Stomach (tissue), 9 donors: ENCODE measurements around the gene AGBL4. TPM values are rescaled to one million over a fixed set of nuclear protein-coding genes. Genes with fewer than 3 reads are reported as not detected.

ENCODE experiments used
- DNase-seq, 2 donors: peaks; one replicate each; pipeline versions ENCODE4 v3.0.0 to v3.0.0-alpha.2; 2013 to 2019
- H3K27ac ChIP-seq, 5 donors: fragments of 200-600 bp in 4 of 5; sonication (generic) in 4 of 5; one replicate each; pipeline ENCODE4 v1.5.1; 2013 to 2019; ENCODE audit warnings: mild to moderate bottlenecking in 1 of 5, moderate library complexity in 1 of 5
- H3K27me3 ChIP-seq, 3 donors: fragments of 200-600 bp; sonication (generic); one replicate each; pipeline ENCODE4 v1.5.1; 2017 to 2019; ENCODE audit warnings: mixed run types in 1 of 3
- H3K36me3 ChIP-seq, 4 donors: fragments of 200-600 bp; sonication (generic); 1 replicate in 3 of 4; 2 replicates in 1 of 4; pipeline ENCODE4 v1.5.1; 2016 to 2019
- H3K4me1 ChIP-seq, 4 donors: fragments of 200-600 bp; sonication (generic); one replicate each; pipeline ENCODE4 v1.5.1; 2016 to 2019
- H3K4me3 ChIP-seq, 4 donors: fragments of 200-600 bp; sonication (generic) in 3 of 4; one replicate each; pipeline ENCODE4 v1.5.1; 2016 to 2019; ENCODE audit warnings: mild to moderate bottlenecking in 1 of 4
- H3K9me3 ChIP-seq, 4 donors: fragments of 200-600 bp; sonication (generic); one replicate each; pipeline ENCODE4 v1.5.1; 2016 to 2019
- CTCF ChIP-seq, 7 experiments: fragments of 450-650 bp in 4 of 7; fragments of 200-600 bp in 3 of 7; sonication (generic) in 3 of 7; IDR thresholded peaks; one replicate each; pipeline ENCODE4 v1.5.1; 2016 to 2019; ENCODE audit warnings: antibody characterized with exemption in 7 of 7, control low read depth in 2 of 7, mild to moderate bottlenecking in 1 of 7
- EP300 ChIP-seq: sonication (generic); formaldehyde crosslinking; IDR thresholded peaks from one replicate; pipeline ENCODE4 v1.6.1; 2017; ENCODE audit warnings: antibody characterized with exemption
- POLR2A ChIP-seq, 4 donors: fragments of 450-650 bp; IDR thresholded peaks; one replicate each; pipeline ENCODE4 v1.6.1; 2016; ENCODE audit warnings: antibody characterized with exemption in 4 of 4, control low read depth in 2 of 4, mild to moderate bottlenecking in 1 of 4, moderate library complexity in 1 of 4
- POLR2AphosphoS5 ChIP-seq, 3 donors: sonication (generic); formaldehyde crosslinking; IDR thresholded peaks; one replicate each; pipeline ENCODE4 v1.6.1; 2016; ENCODE audit warnings: antibody characterized with exemption in 3 of 3
- WGBS, 5 donors: extraction: QIAGEN DNeasy Blood & Tissue Kit in 3 of 5; methylation state at CpG; one replicate each; pipeline versions ENCODE4 v1.1.5 to v1.1.7; 2013 to 2018; 5-methylcytosine and 5-hydroxymethylcytosine counted together
- intact Hi-C: fragments of 100-400 bp; cut with DNase I; formaldehyde crosslinking; loops from one replicate; pipeline ENCODE4 v1.15.1; 2023; ENCODE audit warnings: low total_unique reads
- polyA plus RNA-seq, 3 donors: library from polyadenylated mRNA; stranded (reverse); fragments of 200-250 nt; gene quantifications; one replicate each; pipeline ENCODE4 v1.2.3, GENCODE V29; 2013
- total RNA-seq, 5 donors: library from RNA; depleted of rRNA; stranded (reverse); fragments of >200 nt; gene quantifications; one replicate each; pipeline versions ENCODE4 v1.1.0 to v1.2.3, GENCODE V29; 2014 to 2016
- donor health status: healthy with polysubstance abuse.
- donor health status: Bipolar disorder and iron deficiency.
- donor health status: healthy.

Gene AGBL4
- total and polyA plus RNA-seq, 8 donors, result 0.92 TPM; not detected in 7

- TF ChIP-seq EP300 (no peak), POLR2AphosphoS5 (IDR thresholded peaks at IDR 0.05) (no peak), POLR2A (IDR thresholded peaks at IDR 0.05) (no peak), CTCF (IDR thresholded peaks at IDR 0.05) (no peak)
- no peaks in the 10 kb centered on the region for H3K27me3 ChIP-seq
- no peak overlapping the region for H3K4me3 ChIP-seq
These were observed 1373.9 kb downstream of the AGBL4 start for GRCh38 chr1:48649880-48650279.

GRCh38 chr1:48645883-48646282 lies 1377.9 kb downstream of the AGBL4 start:
- Histone ChIP-seq H3K9me3 (no peaks in the 10 kb centered on the region), H3K27me3 (no peaks in the 10 kb centered on the region), H3K36me3 (no peaks in the 10 kb centered on the region), H3K4me1 (no peaks in the 10 kb centered on the region), H3K27ac (no peak overlapping the region), H3K4me3 (no peak overlapping the region)
- DNase-seq, result no peak
- 72 to 82% (median 77%) methylated on average over 4 of the region's 4 CpGs for WGBS, 5 donors
- TF ChIP-seq CTCF (IDR thresholded peaks at IDR 0.05) (no peak), POLR2AphosphoS5 (IDR thresholded peaks at IDR 0.05) (no peak), EP300 (no peak), POLR2A (IDR thresholded peaks at IDR 0.05) (no peak)
- intact Hi-C loops, result no loop called here

More at GRCh38 chr1:48649880-48650279, 1373.9 kb downstream of the AGBL4 start:
- Histone ChIP-seq H3K9me3 (no peaks in the 10 kb centered on the region), H3K36me3 (no peaks in the 10 kb centered on the region), H3K4me1 (no peaks in the 10 kb centered on the region), H3K27ac (no peak overlapping the region)
- WGBS, 5 donors, result 85 to 97% (median 92%) methylated on average over 3 of the region's 3 CpGs
- no peak for DNase-seq
- intact Hi-C loops, result no loop called here

GRCh38 chr1:48644905-48645605 lies 1378.7 kb downstream of the AGBL4 start:
- WGBS, 5 donors, result 55 to 73% (median 66%) methylated on average over 3 of the region's 3 CpGs
- Histone ChIP-seq H3K27me3 (no peaks in the 10 kb centered on the region), H3K27ac (no peak overlapping the region), H3K9me3 (no peaks in the 10 kb centered on the region), H3K4me1 (no peaks in the 10 kb centered on the region), H3K4me3 (no peak overlapping the region), H3K36me3 (no peaks in the 10 kb centered on the region)
- DNase-seq, result peak in 1 of 2 donors; percentile 19
- intact Hi-C loops, result no loop called here
- TF ChIP-seq CTCF (IDR thresholded peaks at IDR 0.05) (no peak), POLR2AphosphoS5 (IDR thresholded peaks at IDR 0.05) (no peak), EP300 (no peak), POLR2A (IDR thresholded peaks at IDR 0.05) (no peak)

- no peak for TF ChIP-seq POLR2A (IDR thresholded peaks at IDR 0.05)
- no peak for TF ChIP-seq CTCF (IDR thresholded peaks at IDR 0.05)
- no peak for TF ChIP-seq POLR2AphosphoS5 (IDR thresholded peaks at IDR 0.05)
- no peak for TF ChIP-seq EP300
These were observed 1379.4 kb downstream of the AGBL4 start for GRCh38 chr1:48644190-48644900.

More at GRCh38 chr1:48644190-48644900, 1379.4 kb downstream of the AGBL4 start:
- Histone ChIP-seq H3K4me3 (no peak overlapping the region), H3K27ac (no peak overlapping the region), H3K36me3 (no peaks in the 10 kb centered on the region), H3K9me3 (no peaks in the 10 kb centered on the region), H3K4me1 (no peaks in the 10 kb centered on the region), H3K27me3 (no peaks in the 10 kb centered on the region)
- 75 to 89% (median 88%) methylated on average over 7 of the region's 7 CpGs for WGBS, 5 donors
- intact Hi-C loops, result no loop called here
- DNase-seq, result no peak
